K562 (cell line): ENCODE data around the gene EHBP1. TPM values are rescaled to one million over a fixed set of nuclear protein-coding genes. Genes with fewer than 3 reads are reported as not detected.

Experiments used
- ARID2 ChIP-seq: fragments of 450-650 bp; IDR thresholded peaks from 2 replicates; pipeline ENCODE4 v1.6.1; 2017; ENCODE audit warnings: antibody characterized with exemption, mild to moderate bottlenecking
- ASH1L ChIP-seq: fragments of 450-650 bp; IDR thresholded peaks from 2 replicates; pipeline ENCODE4 v1.6.1; 2018; ENCODE audit warnings: borderline replicate concordance, mild to moderate bottlenecking, low read depth; ENCODE audit not compliant: partially characterized antibody
- ATF4 ChIP-seq: fragments of 450-650 bp; formaldehyde crosslinking; IDR thresholded peaks from 2 replicates; pipeline ENCODE4 v1.4.0; 2022; ENCODE audit warnings: mild to moderate bottlenecking, moderate library complexity
- CHD7 ChIP-seq: fragments of 200-600 bp; sonication (generic); IDR thresholded peaks from one replicate; pipeline ENCODE4 v1.6.1; 2012; ENCODE audit warnings: mild to moderate bottlenecking, low read depth, low read length, inconsistent platforms
- NCOA1 ChIP-seq: fragments of 450-650 bp; IDR thresholded peaks from 2 replicates; pipeline ENCODE4 v1.6.1; 2016; ENCODE audit warnings: low read depth
- NCOR1 ChIP-seq: fragments of 450-650 bp; IDR thresholded peaks from 2 replicates; pipeline ENCODE4 v1.6.1; 2016; ENCODE audit warnings: mild to moderate bottlenecking, moderate library complexity
- POLR3A ChIP-seq: IDR thresholded peaks from 2 replicates; pipeline ENCODE4 v1.6.1; 2011; ENCODE audit warnings: borderline replicate concordance, mild to moderate bottlenecking, moderate library complexity; ENCODE audit not compliant: insufficient read length, insufficient read depth; ENCODE audit errors: extremely low read depth
- RCOR1 ChIP-seq, 2 experiments: IDR thresholded peaks; 2 replicates each; pipeline ENCODE4 v1.6.1; 2012; ENCODE audit warnings: low read depth in 2 of 2, low read length in 2 of 2, borderline replicate concordance in 1 of 2, improper control_type of control experiment in 1 of 2
- RFX7 ChIP-seq: fragments of 250-450 bp; sonication (Bioruptor Pico); IDR thresholded peaks from 2 replicates; pipeline ENCODE4 v1.5.1; 2021; ENCODE audit warnings: mild to moderate bottlenecking
- SIRT6 ChIP-seq: IDR thresholded peaks from one replicate; pipeline ENCODE4 v1.6.1; 2012; ENCODE audit warnings: low read depth, mild to moderate bottlenecking, control low read depth, inconsistent platforms, low read length, moderate library complexity
- SOX6 ChIP-seq: fragments of 450-650 bp; IDR thresholded peaks from 2 replicates; pipeline ENCODE4 v1.6.1; 2014; ENCODE audit warnings: mild to moderate bottlenecking
- SRSF7 ChIP-seq: fragments of 200-400 bp; formaldehyde crosslinking; optimal IDR thresholded peaks from 2 replicates; pipeline ENCODE3; 2017; ENCODE audit warnings: mild to moderate bottlenecking, low read depth, low read length
- ZFP1 ChIP-seq: fragments of 450-650 bp; formaldehyde crosslinking; IDR thresholded peaks from 2 replicates; pipeline ENCODE4 v1.4.0; 2020; ENCODE audit warnings: mild to moderate bottlenecking, mixed read lengths
- polyA plus RNA-seq, 8 experiments: library from polyadenylated mRNA; depleted of rRNA in 4 of 8; stranded (reverse) in 5 of 8; unstranded in 3 of 8; fragments of >200 nt; fragmentation: Nextera tagmentation in 2 of 8; fragmentation: Illumina TruSeq in 1 of 8; extraction: Ambion mirVana in 2 of 8; extraction: Trizol in 1 of 8; gene quantifications; 2 replicates each; pipeline versions ENCODE4 v1.2.1 to v1.2.3, GENCODE V29; 2011 to 2014; ENCODE audit warnings: inconsistent platforms in 1 of 8, missing spikeins in 1 of 8
- total RNA-seq, 7 experiments: library from RNA; depleted of rRNA in 6 of 7; stranded (reverse); fragments of >200 nt in 6 of 7; fragmentation: Illumina TruSeq in 2 of 7; extraction: Trizol in 2 of 7; gene quantifications; 2 replicates each; pipeline versions ENCODE4 v1.2.1 to v1.2.3, GENCODE V29; 2011 to 2021; ENCODE audit warnings: low replicate concordance in 1 of 7

EHBP1 gene
- total and polyA plus RNA-seq, 9 of the 15 experiments (the other 6 are each of a cell fraction or from before 2014, with no cell fraction given), result 8.9 to 26.6 (median 19.3) TPM

- no peak for TF ChIP-seq ATF4 (CRISPR knock-in tag)
- TF ChIP-seq SIRT6, result no peak
- TF ChIP-seq ARID2, result no peak
- no peak for TF ChIP-seq SOX6
- no peak for TF ChIP-seq NCOA1
- TF ChIP-seq POLR3A, result no peak
- no peak for TF ChIP-seq RFX7 (CRISPR knock-in tag)
- TF ChIP-seq SRSF7, result no peak
- no peak for TF ChIP-seq NCOR1
- no peak for TF ChIP-seq CHD7
- TF ChIP-seq ZFP1 (CRISPR knock-in tag), result no peak
- no peak for TF ChIP-seq ASH1L
- no peak for TF ChIP-seq RCOR1 (IDR thresholded peaks at IDR 0.05; ENCODE audit: borderline replicate concordance in 1 of 2, low read depth in 2 of 2, low read length in 2 of 2)
- TF ChIP-seq, all 486 proteins: peak for 0
These were observed 169.4 kb downstream of the EHBP1 start (continued) for GRCh38 chr2:62874881-62875383.
